A673 (cell line): ENCODE results near the gene ZNF534. TPM values are rescaled to one million over a fixed set of nuclear protein-coding genes. Genes with fewer than 3 reads are reported as not detected.
"Not testable (repeated sequence)": the region's sequence is repeated elsewhere in the genome, so short reads cannot be mapped to it uniquely, and the experiment has no call there.

Source experiments
- BruUV-seq: library from RNA; stranded (reverse); fragments of 400-500 nt; replicated peaks from 2 replicates; lab custom pipeline; 2021; lab: Mats Ljungman, UMichigan
- CTCF ChIA-PET: fragments of 300-600 bp; sonication (Branson Sonifier 250); formaldehyde crosslinking; loops from one replicate; lab custom pipeline; 2022; ENCODE audit warnings: antibody characterized with exemption; lab: Charles Lee
- POLR2A ChIA-PET: fragments of 300-600 bp; sonication (Branson Sonifier 250); formaldehyde crosslinking; loops from one replicate; lab custom pipeline; 2022; ENCODE audit warnings: antibody characterized with exemption; ENCODE audit not compliant: low non-redundant PET; lab: Charles Lee
- DNase-seq: peaks from one replicate; pipeline ENCODE4 v3.0.0-alpha.2; 2015; ENCODE audit warnings: low spot score
- H3K27ac ChIP-seq: fragments of 200-600 bp; sonication (generic); 2 replicates; pipeline ENCODE4 v1.5.1; 2016; ENCODE audit warnings: mixed run types, low read depth, mild to moderate bottlenecking, mixed read lengths, antibody characterized with exemption, low read length; ENCODE audit not compliant: poor library complexity, severe bottlenecking
- H3K27me3 ChIP-seq: fragments of 200-600 bp; sonication (generic); replicated peaks from 2 replicates; pipeline ENCODE4 v1.6.1; 2017; ENCODE audit warnings: mixed run types, low read depth, mild to moderate bottlenecking, mixed read lengths, antibody characterized with exemption, low read length; ENCODE audit not compliant: insufficient read depth, poor library complexity
- H3K36me3 ChIP-seq: fragments of 200-600 bp; sonication (generic); 2 replicates; pipeline ENCODE4 v1.6.1; 2016; ENCODE audit warnings: mixed run types, mild to moderate bottlenecking, mixed read lengths, antibody characterized with exemption, low read length; ENCODE audit not compliant: insufficient read depth, poor library complexity, severe bottlenecking
- H3K4me1 ChIP-seq: fragments of 200-600 bp; sonication (generic); 2 replicates; pipeline ENCODE4 v1.6.1; 2017; ENCODE audit warnings: mixed run types, mild to moderate bottlenecking, mixed read lengths, antibody characterized with exemption, low read length; ENCODE audit not compliant: insufficient read depth, poor library complexity, severe bottlenecking
- H3K4me3 ChIP-seq: fragments of 200-600 bp; sonication (generic); 2 replicates; pipeline ENCODE4 v1.5.1; 2016; ENCODE audit warnings: low read depth, mixed run types, mild to moderate bottlenecking, mixed read lengths, low read length; ENCODE audit not compliant: poor library complexity, severe bottlenecking
- H3K9me3 ChIP-seq: fragments of 200-600 bp; sonication (generic); 2 replicates; pipeline ENCODE4 v1.6.1; 2016; ENCODE audit warnings: mixed run types, low read depth, mild to moderate bottlenecking, mixed read lengths, antibody characterized with exemption, low read length; ENCODE audit not compliant: poor library complexity, severe bottlenecking
- CTCF ChIP-seq: fragments of 300-800, 200-600 bp; sonication (generic); conservative IDR thresholded peaks from 2 replicates; pipeline ENCODE4 v1.5.1; 2017; ENCODE audit warnings: low read depth, mild to moderate bottlenecking, antibody characterized with exemption, low read length, moderate library complexity, mixed read lengths
- EZH2 ChIP-seq: fragments of 200-600 bp; sonication (generic); IDR thresholded peaks from 2 replicates; pipeline ENCODE4 v1.6.1; 2017; ENCODE audit warnings: borderline replicate concordance, low read depth, mild to moderate bottlenecking, mixed read lengths, antibody characterized with exemption, low read length; ENCODE audit not compliant: poor library complexity, severe bottlenecking
- intact Hi-C: fragments of 100-400 bp; cut with micrococcal nuclease; formaldehyde crosslinking; loops from one replicate; pipeline ENCODE4 v1.10.0; 2022; ENCODE audit not compliant: unreplicated experiment
- total RNA-seq: library from RNA; stranded (reverse); gene quantifications from 2 replicates; pipeline ENCODE4 v1.2.3, GENCODE V29; 2021

Gene ZNF534
- total RNA-seq, 1 experiment from 2014 or later, result not detected

- DNase-seq, result no peak
- Histone ChIP-seq H3K9me3 (peaks cover 7% of the 10 kb centered on the region), H3K4me3 (no peak overlapping the region), H3K4me1 (no peaks in the 10 kb centered on the region), H3K27ac (no peak overlapping the region), H3K27me3 (no peaks in the 10 kb centered on the region), H3K36me3 (no peaks in the 10 kb centered on the region)
- no TSS peak for BruUV-seq
- ChIA-PET POLR2A (no interaction called here), CTCF (no interaction called here)
- TF ChIP-seq EZH2 (no peak), CTCF (no peak)
- intact Hi-C loops, result no loop called here
These were observed 65.6 kb downstream of the ZNF534 start for GRCh38 chr19:52494518-52494917.

- Histone ChIP-seq H3K27me3 (no peaks in the 10 kb centered on the region), H3K36me3 (no peaks in the 10 kb centered on the region), H3K9me3 (peaks cover 7% of the 10 kb centered on the region), H3K4me1 (no peaks in the 10 kb centered on the region), H3K27ac (no peak overlapping the region), H3K4me3 (no peak overlapping the region)
- intact Hi-C loops, result no loop called here
- no TSS peak for BruUV-seq
- ChIA-PET POLR2A (no interaction called here), CTCF (no interaction called here)
- DNase-seq, result no peak
- TF ChIP-seq EZH2, result no peak
- no peak for TF ChIP-seq CTCF
These were observed 69.6 kb downstream of the ZNF534 start for GRCh38 chr19:52498571-52498970.

- POLR2A ChIA-PET, DNase-seq, H3K36me3 ChIP-seq, H3K27me3 ChIP-seq, H3K27ac ChIP-seq, H3K4me3 ChIP-seq, H3K4me1 ChIP-seq, H3K9me3 ChIP-seq, BruUV-seq, intact Hi-C loops, CTCF ChIA-PET: not testable (repeated sequence)
These were observed 71.5 kb downstream of the ZNF534 start for GRCh38 chr19:52500474-52500873.

GRCh38 chr19:52500991-52501390 is 72.0 kb downstream of the ZNF534 start:
- H3K4me1 ChIP-seq, CTCF ChIA-PET, BruUV-seq, H3K36me3 ChIP-seq, POLR2A ChIA-PET, H3K4me3 ChIP-seq, H3K9me3 ChIP-seq, H3K27ac ChIP-seq, H3K27me3 ChIP-seq, DNase-seq, intact Hi-C loops: not testable (repeated sequence)

Other genes starting within 250 kb of the ZNF534 start
- 316 and 324 TPM in 2 replicates for gene PPP2R1A, start 239.1 kb upstream of the ZNF534 start, total RNA-seq
- 19.6 and 22.0 TPM in 2 replicates for gene ZNF766, start 159.6 kb upstream of the ZNF534 start, total RNA-seq
- gene ZNF480, start 132.0 kb upstream of the ZNF534 start, total RNA-seq, result 19.4 and 20.7 TPM in 2 replicates
- gene ZNF610, start 92.9 kb upstream of the ZNF534 start, total RNA-seq, result 2.3 and 3.4 TPM in 2 replicates
- gene ZNF880, start 59.2 kb upstream of the ZNF534 start, total RNA-seq, result 3.7 and 3.9 TPM in 2 replicates
- 2.4 and 4.3 TPM in 2 replicates for gene ZNF528, start 31.3 kb upstream of the ZNF534 start, total RNA-seq
- gene ZNF578, start 24.4 kb downstream of the ZNF534 start, total RNA-seq, result 0.69 and 1.1 TPM in 2 replicates
- gene ZNF808, start 98.5 kb downstream of the ZNF534 start, total RNA-seq, result 15.1 and 19.1 TPM in 2 replicates
- gene ZNF701, start 141.1 kb downstream of the ZNF534 start, total RNA-seq, result 9.8 and 14.7 TPM in 2 replicates
- 23.0 and 23.7 TPM in 2 replicates for gene ZNF83, start 209.2 kb downstream of the ZNF534 start, total RNA-seq